HG03095 (cell line): ENCODE data around the gene GIMAP6.
"Not testable (repeated sequence)": the region's sequence is repeated elsewhere in the genome, so short reads cannot be mapped to it uniquely, and the experiment has no call there.

ENCODE experiments used
- ATAC-seq: cut with Tn5 transposase; IDR thresholded peaks from one replicate; pipeline ENCODE4 v1.9.1; 2021; ENCODE audit warnings: moderate library complexity; ENCODE audit not compliant: unreplicated experiment

The GIMAP6 gene

DNA sequence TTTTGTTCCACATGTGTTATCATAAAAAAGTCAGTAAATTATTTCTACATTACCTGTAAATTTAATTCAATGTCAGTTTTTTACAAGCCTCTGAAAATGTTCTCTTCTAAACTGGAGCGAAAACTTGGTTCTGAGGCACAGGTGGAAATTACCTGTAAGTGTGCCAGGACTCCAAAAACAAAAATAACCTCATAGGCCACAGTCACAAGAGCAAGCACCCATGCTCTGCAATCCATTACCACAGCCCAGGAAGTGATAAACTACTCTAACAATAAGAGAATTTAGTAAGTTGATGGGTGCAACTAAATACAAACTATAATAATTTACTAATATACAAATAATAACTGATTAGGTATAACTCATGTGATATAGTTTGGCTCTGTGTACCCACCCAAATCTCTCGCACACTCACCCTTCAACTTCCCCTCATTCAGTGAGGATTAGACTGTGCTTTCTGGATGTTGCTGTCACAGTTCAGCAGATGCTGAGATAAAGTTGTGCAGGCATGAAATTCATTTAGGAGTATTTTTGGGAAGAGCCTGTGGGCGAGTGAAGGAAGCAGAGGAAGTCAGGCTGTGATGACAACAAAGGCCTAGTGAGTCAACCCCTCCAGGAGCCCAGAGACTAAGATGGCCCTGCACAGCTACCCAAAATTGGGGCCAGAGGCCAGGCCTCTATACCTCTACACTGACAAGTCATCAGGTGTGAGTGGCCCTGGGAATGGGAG lies 16.3 kb upstream of the GIMAP6 start:
- no peak for ATAC-seq

GRCh38 chr7:150645259-150646020 lies 13.3 kb upstream of the GIMAP6 start:
- ATAC-seq: no peak

GRCh38 chr7:150642926-150643325 lies 10.7 kb upstream of the GIMAP6 start:
- no peak for ATAC-seq

DNA sequence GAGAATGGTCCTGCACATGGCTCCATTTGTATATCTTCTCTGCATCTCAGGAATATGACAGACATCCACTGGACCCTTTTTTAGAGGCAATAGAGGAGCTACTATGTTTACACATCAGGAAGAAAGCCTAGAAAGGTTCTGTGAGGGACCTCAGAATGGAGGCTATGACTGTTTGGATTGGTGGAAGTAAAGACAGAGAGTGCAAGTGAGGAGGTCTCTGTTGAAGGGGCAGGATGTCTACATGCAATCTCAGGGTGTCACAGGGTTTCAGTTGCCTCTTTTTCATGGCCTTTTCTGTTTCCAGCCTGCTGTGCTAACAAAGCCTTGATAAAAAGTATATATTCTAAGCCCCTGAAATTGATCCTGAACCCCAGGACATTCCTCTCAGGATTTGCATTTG lies 9.7 kb upstream of the GIMAP6 start:
- no peak for ATAC-seq

- no peak for ATAC-seq
These were observed 1.7 kb upstream of the GIMAP6 start for GRCh38 chr7:150633926-150634325.

GRCh38 chr7:150631084-150631826 lies 930 bp downstream of the GIMAP6 start:
- ATAC-seq: no peak

DNA sequence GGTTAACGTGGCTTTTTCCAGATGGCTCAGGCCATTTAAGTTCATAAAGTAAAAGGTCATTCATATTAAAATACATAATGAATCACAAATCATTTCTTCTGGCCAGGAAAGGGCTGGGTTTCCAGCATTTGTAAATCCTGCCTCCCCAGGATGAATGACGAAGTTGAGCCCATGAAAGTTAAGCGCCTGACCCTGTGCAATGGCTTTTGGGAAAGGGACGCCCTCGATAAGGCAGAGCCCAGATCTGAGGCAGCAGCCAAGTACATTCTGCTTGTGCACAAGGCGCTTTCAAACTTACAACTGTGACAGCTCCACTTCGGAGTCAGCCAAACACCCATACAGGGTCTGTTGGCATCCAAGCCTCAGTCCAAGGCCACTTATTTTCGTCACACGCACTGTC lies 2.8 kb downstream of the GIMAP6 start:
- ATAC-seq: no peak

GRCh38 chr7:150627959-150628358 lies 4.2 kb downstream of the GIMAP6 start:
- no peak for ATAC-seq

DNA sequence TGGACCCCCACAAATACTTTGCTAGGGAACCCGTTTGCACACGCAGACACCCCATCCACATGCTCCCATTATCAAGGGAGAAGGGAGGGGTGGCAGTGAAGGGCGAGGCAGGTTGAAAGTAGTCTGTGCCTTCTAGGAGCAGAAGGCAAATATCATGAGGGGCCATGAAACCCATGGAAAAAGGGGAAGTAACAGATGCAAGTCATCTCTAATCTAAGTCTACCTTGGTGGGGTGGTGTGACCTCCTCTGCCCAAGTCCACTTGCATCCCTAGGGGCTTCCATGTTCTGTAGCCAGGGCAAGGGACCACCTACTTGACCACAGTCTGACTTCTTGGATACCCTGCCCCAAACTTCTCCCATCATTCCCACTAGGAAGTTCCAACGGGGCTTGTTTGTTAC lies 5.5 kb downstream of the GIMAP6 start:
- ATAC-seq: no peak

- ATAC-seq: no peak
These were observed 10.8 kb downstream of the GIMAP6 start for GRCh38 chr7:150621376-150621775.

DNA sequence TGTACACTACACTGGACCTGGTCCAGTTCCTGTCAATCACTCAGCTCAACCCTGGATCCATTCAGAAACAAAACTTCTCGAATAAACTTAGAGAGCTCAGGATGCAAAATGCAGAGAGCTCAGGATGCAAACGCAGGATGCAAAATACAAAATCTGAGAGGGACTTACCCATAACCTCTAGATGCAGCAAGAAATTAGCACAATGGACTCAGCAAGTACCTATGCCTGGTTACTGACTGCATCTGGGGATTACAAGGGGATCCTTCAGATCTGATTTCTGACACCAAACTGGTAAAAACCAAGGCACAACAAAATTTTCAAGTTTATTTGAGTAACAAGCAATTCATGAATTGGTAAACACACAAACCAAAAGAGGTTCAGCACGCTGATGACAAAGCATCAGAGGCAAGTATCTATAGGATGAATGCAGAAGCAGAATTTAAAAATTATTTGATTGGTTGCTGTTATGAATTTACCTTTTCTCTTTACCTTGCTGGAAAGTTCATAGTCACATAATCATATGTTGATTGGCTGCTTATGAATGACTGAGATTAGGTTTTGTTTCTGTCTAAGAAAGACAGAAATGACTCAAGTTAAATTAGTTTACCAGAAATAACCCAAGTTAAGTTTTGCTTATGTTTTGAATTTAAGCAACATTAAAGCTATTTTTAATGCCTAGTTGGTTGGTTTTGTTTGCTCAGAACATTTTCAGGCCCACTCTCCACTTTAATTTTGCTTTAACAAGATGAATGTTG lies 11.4 kb downstream of the GIMAP6 start:
- no peak for ATAC-seq

DNA sequence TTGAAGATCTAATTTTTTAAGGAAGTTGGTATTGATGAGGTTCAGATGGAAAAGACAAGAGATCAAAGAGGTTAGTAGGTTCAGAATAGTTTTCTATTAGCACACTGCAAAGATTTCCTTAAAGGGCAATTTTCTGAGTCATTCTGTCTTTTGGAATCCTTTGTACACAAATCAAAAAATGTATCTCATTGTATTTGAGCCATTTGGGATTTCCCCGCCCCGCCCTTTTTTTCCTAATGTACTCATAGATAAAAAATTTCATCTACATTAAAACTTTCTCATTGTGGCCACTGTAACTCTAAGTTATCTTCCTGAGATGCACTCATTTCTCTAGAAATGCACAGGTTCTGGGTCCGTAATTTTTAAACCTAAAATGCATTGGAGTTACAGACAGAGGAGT lies 12.1 kb downstream of the GIMAP6 start:
- ATAC-seq: no peak

GRCh38 chr7:150615221-150615755 lies 16.9 kb downstream of the GIMAP6 start:
- ATAC-seq: not testable (repeated sequence)

DNA sequence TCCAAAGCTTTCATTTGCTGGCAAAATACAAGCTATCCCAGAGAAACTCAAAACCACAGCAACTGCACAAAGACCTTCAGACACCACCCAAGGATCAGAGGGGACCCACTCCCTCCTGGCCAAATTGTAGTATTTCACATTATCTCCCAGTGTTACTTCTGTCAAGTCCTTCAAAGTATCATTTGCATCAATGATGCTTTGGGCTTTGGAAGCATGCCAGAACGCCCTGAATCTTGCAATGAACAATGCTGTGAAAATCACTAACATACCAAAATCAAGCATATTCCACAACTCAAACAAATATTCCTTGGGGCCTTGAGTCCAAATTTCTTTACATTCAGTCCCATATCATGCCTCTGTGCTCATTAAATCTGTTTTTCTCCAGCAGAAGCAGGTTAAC lies 17.8 kb downstream of the GIMAP6 start:
- not testable (repeated sequence) for ATAC-seq

DNA sequence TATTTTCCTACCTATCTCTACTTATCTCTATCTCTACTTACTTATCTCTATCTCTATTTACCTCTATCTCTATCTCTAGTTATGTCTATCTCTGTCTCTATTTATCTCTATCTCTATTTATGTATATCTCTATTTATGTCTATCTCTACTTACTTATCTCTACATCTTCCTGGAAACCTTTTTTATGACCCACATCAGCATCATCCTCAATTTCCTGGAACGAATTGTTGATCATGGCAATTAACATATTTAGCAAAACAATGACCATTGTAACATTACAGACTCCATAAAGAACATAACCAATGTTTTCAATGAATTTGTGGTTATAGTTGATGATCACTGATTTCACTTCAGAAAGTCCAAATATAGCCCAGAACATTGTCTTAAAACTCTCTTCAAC lies 18.3 kb downstream of the GIMAP6 start:
- no peak for ATAC-seq

- ATAC-seq: no peak
These were observed 19.3 kb downstream of the GIMAP6 start for GRCh38 chr7:150612925-150613324.

DNA sequence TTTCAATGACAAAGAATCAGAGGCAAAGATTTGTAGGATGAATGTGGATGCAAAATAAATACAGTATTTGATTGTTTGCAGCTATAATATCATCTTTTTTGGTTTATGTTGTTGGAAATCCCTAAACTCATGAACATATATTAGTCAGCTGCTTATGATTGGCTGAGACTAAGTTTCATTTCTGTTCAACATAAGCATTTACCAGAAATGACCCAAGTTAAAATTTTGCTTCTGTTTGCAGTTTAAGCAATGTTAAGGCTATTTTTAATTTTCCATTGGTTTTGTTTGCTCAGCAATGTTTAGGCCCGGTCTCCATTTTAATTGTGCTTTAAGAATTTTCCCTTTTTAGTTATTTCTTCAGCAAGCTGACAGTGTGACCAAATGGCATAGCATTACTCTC lies 22.0 kb downstream of the GIMAP6 start:
- ATAC-seq: no peak

- not testable (repeated sequence) for ATAC-seq
These were observed 28.6 kb downstream of the GIMAP6 start for GRCh38 chr7:150603600-150603999.

GRCh38 chr7:150595361-150595760 lies 36.8 kb downstream of the GIMAP6 start:
- no peak for ATAC-seq

DNA sequence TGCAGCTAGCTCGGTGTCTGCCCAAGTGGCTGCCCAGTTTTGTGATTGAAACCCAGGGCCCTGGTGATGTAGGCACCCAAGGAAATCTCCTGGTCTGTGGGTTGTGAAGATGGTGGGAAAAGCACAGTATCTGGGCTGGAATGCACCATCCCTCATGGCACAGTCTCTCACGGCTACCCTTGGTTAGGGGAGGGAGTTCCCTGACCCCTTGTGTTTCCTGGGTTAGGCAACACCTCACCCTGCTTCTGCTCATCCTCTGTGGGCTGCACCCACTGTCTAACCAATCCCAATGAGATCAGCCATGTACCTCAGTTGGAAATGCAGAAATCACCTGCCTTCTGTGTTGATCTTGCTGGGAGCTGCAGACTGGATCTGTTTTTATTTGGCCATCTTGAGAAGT lies 37.4 kb downstream of the GIMAP6 start:
- no peak for ATAC-seq

GRCh38 chr7:150587551-150587950 lies 44.6 kb downstream of the GIMAP6 start:
- ATAC-seq: no peak
